ENCODE data around the gene IREB2.
"Not testable (repeated sequence)": the region's sequence is repeated elsewhere in the genome, so short reads cannot be mapped to it uniquely, and the experiment has no call there.

Gene IREB2

DNA sequence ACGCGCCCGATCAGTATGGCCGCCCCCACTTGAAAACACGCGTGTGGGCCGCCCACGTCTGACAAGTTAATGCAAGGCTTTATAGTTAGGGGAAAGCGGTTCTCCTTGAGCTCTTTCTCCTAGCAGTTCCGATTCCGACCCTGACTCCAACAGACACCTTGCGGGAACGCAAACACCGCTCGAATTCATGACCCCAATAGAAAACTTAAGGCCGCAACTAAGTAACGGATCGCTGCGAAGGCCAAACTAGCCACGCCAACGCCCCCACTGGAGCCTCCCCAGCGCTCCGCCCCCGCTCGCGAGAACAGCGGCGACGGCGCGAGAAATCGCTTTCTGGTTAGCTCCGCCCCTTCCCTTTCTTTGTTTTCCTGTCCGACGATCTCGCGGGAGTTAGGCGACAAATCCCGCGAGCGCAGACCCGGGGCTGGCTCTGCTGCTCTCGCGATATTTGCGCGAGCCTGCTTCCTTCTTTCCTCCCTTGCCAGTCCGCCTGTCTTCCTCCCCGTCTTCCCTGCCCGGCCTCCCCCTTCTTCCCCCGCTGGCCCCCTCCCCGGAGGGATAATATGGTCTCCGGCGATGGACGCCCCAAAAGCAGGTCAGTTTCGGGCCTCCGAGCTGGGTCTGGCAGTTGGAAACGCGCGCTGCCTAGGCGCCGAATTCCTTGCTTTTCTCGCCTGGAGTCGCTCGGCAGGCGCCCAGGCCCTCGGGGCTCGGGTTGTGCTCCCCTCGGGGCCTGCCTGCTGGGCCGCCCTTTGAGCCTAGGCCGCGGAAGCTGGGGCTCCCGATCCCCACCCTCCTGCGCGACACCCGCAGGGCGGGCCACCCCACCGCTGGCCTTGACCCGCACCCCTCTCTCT lies at the start of gene IREB2:
IREB2 (plus strand) TSS at position 455 of the 857 bp plus-strand sequence; CDS start at position 577, 122 bp downstream.
- peak; percentile 99 for DNase-seq (ENCODE audit: low spot score)

GRCh38 chr15:78388865-78389264 lies 49.2 kb upstream of the IREB2 start:
- DNase-seq (ENCODE audit: low spot score) = no peak

DNA sequence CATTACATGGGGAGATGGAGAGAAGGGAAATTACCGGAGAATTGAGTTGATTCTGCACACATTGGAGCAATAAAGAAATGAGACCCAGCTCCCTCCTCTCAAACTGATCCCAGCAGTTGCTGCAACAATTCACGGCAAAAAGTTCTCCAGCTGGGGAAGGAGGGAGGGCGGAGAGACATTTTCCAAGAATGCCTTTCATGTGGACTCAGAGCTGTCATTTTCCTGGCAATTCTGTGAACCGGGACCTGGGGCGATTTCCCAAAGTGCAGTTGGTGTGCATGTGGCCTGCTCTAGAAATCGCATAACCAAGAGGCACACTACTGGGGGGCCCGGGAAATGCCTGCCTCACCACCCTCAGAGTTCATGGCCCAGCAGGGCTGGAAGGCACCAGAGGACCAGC lies 48.7 kb upstream of the IREB2 start:
- no peak for DNase-seq (ENCODE audit: low spot score)

GRCh38 chr15:78389738-78390137 lies 48.3 kb upstream of the IREB2 start:
- no peak for DNase-seq (ENCODE audit: low spot score)

DNA sequence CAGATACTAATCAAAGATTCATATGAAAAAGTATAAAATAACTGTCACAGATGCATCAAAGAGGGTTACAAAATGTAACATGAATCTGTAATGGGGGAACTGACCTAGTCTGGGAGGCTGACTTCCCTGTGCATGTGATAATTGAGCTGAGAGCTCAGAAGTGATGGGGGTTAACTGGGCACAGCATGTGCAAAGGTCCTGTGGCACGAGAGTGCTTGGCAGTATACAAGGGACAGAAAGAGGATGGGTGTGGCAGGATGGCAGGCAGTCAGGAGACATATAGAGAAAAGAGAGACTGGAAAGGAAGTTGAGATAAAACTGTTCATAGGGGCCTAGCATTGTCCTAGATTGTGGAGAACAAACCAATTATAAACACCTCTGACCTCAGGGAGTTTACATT lies 47.8 kb upstream of the IREB2 start:
- no peak for DNase-seq (ENCODE audit: low spot score)

- no peak for DNase-seq (ENCODE audit: low spot score)
Observed at GRCh38 chr15:78390826-78391225, 47.2 kb upstream of the IREB2 start.

GRCh38 chr15:78391781-78392180 lies 46.2 kb upstream of the IREB2 start:
- DNase-seq (ENCODE audit: low spot score) = no peak

GRCh38 chr15:78392430-78392829 lies 45.6 kb upstream of the IREB2 start:
- DNase-seq (ENCODE audit: low spot score) = no peak

DNA sequence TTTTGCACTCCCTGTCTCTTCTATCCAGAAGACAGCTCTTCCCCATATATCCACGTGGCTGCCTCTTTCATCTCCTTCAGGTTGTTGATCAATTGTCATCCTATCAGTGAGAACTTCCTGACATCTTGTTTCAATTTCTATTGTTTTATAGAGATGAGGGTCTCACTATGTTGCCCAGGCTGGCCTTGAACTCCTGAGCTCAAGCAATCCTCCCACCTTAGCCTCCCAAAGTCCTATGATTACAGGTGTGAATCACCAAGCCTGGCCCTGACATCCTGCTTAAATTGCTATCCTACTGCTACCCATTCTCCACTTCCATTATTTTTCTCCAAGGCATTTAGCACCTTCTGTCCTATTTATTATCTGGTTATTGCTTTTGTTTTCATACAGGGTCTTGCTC lies 44.9 kb upstream of the IREB2 start:
- no peak for DNase-seq (ENCODE audit: low spot score)

DNA sequence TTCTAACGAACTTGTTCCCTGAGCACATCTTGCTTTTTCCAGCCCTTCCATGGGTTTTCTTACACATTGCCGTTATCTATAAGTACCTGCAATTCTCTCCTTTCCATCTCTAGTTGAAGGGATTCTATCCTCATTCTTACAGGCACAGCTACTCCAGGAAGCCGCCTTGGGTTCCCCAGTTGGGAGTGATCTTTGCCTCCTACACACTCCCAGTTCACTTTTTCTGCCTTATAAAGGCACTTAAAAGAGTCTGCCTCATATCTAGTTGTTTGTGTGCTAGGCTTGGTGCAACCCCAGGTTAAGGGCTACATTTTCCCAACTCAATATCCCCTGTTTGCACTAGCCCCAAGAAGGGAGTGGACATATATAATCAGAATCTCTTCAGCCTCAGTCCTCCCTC lies 44.0 kb upstream of the IREB2 start:
- no peak for DNase-seq (ENCODE audit: low spot score)

- no peak for DNase-seq (ENCODE audit: low spot score)
Observed at GRCh38 chr15:78394981-78395616, 42.9 kb upstream of the IREB2 start.

GRCh38 chr15:78396186-78396814 lies 41.7 kb upstream of the IREB2 start:
- no peak for DNase-seq (ENCODE audit: low spot score)

DNA sequence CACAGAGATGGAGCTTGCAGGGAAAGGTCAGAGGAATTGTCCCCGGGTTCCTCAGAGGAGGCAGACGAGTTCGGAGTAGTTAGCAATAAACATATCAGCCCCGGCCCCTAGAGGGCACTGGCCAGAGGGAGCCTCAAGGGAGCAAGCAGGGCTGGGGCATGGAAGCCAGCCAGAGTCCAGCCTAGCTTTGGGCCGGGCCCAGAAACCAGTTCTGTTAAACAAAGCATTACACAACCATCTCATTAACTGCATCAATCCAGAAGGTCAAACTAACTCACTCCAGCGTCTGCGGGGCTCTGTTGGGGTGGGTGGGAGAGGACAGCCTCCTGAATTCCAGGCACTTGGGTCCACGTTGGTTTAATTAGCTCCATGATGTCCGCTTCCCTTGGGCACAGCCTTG lies 41.0 kb upstream of the IREB2 start:
- DNase-seq (ENCODE audit: low spot score) = peak; percentile 56

DNA sequence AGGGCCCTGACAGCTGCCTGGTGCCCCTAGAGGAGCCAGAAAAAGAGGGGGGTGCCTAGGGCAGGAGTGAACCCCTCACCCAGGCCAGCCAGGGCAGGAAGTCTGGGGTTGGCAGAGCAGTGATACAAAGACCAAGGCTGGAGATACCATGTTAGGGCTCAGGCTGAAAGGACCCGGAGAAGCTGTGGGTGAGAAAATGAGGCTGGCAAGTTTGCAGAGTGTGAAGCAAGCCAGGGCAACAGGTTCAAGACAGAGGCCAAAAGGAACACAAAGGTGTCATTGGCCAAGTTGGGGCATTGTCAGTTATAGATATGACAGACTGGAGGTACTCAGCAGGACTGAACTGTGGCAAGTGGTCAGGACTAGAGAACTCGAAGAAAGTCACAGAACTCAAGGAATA lies 40.6 kb upstream of the IREB2 start:
- DNase-seq (ENCODE audit: low spot score) = no peak

GRCh38 chr15:78398076-78398825 lies 39.8 kb upstream of the IREB2 start:
- no peak for DNase-seq (ENCODE audit: low spot score)

GRCh38 chr15:78399091-78399490 lies 38.9 kb upstream of the IREB2 start:
- DNase-seq (ENCODE audit: low spot score) = no peak

GRCh38 chr15:78402061-78402610 lies 35.9 kb upstream of the IREB2 start:
- no peak for DNase-seq (ENCODE audit: low spot score)

DNA sequence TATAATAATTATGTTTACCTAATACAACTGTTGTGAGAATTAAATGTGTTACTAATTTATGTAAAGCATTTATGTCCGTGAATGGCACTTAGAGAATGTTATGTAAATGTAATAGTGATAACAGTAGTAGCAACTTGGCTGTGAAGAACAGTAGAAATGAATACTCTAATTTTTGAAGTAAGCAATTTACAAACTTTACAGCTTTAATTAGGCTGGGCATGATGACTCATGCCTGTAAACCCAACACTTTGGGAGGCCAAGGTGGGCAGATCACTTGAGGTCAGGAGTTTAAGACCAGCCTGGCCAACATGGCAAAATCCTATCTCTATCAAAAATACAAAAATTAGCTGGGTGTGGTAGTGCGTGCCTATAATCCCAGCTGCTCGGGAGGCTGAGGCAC lies 33.9 kb upstream of the IREB2 start:
- no peak for DNase-seq (ENCODE audit: low spot score)

GRCh38 chr15:78404796-78405195 lies 33.2 kb upstream of the IREB2 start:
- not testable (repeated sequence) for DNase-seq (ENCODE audit: low spot score)

- no peak for DNase-seq (ENCODE audit: low spot score)
Observed at GRCh38 chr15:78405336-78405924, 32.6 kb upstream of the IREB2 start.

GRCh38 chr15:78406016-78406585 lies 31.9 kb upstream of the IREB2 start:
- no peak for DNase-seq (ENCODE audit: low spot score)
